ENCODE data around the gene ANO1.

ANO1 gene

DNA sequence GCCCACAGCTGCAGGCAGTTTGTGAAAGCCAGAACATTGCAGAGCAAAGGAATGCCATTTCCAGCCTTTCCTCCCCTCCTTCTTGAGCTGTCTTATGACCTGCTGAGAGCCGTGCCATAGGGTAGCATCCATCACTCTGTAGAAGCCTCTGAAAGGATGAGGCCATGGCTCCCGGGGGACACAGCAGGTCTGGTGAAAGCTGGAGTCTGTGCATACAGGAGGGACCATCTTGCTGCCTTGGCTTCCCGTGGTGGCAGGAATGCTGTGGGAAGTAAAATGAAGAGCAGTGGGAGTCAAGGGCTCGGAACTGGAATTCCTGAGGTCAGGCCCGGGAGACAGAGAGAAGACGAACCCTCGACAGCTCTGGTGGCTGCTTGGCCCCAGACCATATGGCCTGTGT is 30.9 kb downstream of the ANO1 start:
- H3K4me3 ChIP-seq (ENCODE audit: low read depth, low read length) = no peak overlapping the region
- TF ChIP-seq, protein P1, sequence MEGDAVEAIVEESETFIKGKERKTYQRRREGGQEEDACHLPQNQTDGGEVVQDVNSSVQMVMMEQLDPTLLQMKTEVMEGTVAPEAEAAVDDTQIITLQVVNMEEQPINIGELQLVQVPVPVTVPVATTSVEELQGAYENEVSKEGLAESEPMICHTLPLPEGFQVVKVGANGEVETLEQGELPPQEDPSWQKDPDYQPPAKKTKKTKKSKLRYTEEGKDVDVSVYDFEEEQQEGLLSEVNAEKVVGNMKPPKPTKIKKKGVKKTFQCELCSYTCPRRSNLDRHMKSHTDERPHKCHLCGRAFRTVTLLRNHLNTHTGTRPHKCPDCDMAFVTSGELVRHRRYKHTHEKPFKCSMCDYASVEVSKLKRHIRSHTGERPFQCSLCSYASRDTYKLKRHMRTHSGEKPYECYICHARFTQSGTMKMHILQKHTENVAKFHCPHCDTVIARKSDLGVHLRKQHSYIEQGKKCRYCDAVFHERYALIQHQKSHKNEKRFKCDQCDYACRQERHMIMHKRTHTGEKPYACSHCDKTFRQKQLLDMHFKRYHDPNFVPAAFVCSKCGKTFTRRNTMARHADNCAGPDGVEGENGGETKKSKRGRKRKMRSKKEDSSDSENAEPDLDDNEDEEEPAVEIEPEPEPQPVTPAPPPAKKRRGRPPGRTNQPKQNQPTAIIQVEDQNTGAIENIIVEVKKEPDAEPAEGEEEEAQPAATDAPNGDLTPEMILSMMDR (IDR thresholded peaks at IDR 0.05; ENCODE audit: low read depth, low read length) = no peak

DNA sequence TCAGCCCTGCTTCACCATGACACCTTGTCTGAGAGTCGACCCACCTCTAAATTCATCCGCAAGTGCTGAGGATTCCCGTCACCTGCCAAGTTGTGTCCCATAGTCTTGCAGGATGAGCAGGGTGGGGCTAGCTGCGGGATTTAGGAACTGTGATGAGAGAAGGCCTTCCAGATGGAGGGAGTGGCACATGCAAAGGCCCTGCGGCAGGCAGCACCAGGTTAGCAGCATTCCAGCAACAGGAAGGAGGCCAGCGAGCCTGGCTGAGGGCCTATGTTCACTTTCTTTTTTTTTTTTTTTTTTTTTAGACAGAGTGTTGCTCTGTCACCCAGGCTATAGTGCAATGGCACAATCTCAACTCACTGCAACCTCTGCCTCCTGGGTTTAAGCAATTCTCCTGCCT is 31.8 kb downstream of the ANO1 start:
- H3K4me3 ChIP-seq (ENCODE audit: low read depth, low read length) = no peak overlapping the region
- TF ChIP-seq, protein P1 (IDR thresholded peaks at IDR 0.05; ENCODE audit: low read depth, low read length) = no peak

GRCh38 chr11:70110538-70111055 is 32.5 kb downstream of the ANO1 start:
- TF ChIP-seq, protein P1 (IDR thresholded peaks at IDR 0.05; ENCODE audit: low read depth, low read length) = no peak
- no peak overlapping the region for H3K4me3 ChIP-seq (ENCODE audit: low read depth, low read length)

- H3K4me3 ChIP-seq (ENCODE audit: low read depth, low read length) = no peak overlapping the region
- TF ChIP-seq, protein P1 (IDR thresholded peaks at IDR 0.05; ENCODE audit: low read depth, low read length) = no peak
These were observed 33.3 kb downstream of the ANO1 start for GRCh38 chr11:70111269-70112016.

DNA sequence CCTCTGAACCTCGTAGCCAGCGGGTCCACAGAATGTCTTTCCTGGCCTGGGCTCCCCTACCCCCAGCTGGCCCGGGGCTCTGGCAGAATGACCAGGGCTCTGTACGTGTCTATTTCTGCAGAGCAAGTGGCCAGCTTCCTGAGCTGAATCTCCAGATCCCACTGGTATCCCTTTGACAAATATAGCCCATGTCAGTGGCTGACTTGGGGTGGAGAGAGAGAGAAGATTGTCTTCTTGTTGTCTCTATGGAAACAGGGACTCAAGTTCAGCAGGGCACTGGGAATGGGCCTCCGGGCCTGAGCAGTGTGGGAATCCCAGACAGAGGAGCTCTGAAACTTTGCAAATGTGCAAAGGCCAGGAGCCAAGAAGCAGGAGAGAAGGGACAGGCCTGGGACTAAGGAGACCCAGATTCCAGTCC is 33.9 kb downstream of the ANO1 start:
- H3K4me3 ChIP-seq (ENCODE audit: low read depth, low read length) = no peak overlapping the region
- TF ChIP-seq, protein P1 (IDR thresholded peaks at IDR 0.05; ENCODE audit: low read depth, low read length) = no peak

GRCh38 chr11:70113801-70114200 is 35.7 kb downstream of the ANO1 start:
- H3K4me3 ChIP-seq (ENCODE audit: low read depth, low read length) = no peak overlapping the region
- TF ChIP-seq, protein P1 (IDR thresholded peaks at IDR 0.05; ENCODE audit: low read depth, low read length) = no peak

- TF ChIP-seq, protein P1 (IDR thresholded peaks at IDR 0.05; ENCODE audit: low read depth, low read length) = no peak
- no peak overlapping the region for H3K4me3 ChIP-seq (ENCODE audit: low read depth, low read length)
These were observed 37.7 kb downstream of the ANO1 start for GRCh38 chr11:70115778-70116177.
